ENCODE data around the gene SETMAR. TPM values are rescaled to one million over a fixed set of nuclear protein-coding genes. Genes with fewer than 3 reads are reported as not detected.

The SETMAR gene
- polyA plus RNA-seq, 1 of the 3 experiments (the other 2 are of a cell fraction), result 10.6 TPM

DNA sequence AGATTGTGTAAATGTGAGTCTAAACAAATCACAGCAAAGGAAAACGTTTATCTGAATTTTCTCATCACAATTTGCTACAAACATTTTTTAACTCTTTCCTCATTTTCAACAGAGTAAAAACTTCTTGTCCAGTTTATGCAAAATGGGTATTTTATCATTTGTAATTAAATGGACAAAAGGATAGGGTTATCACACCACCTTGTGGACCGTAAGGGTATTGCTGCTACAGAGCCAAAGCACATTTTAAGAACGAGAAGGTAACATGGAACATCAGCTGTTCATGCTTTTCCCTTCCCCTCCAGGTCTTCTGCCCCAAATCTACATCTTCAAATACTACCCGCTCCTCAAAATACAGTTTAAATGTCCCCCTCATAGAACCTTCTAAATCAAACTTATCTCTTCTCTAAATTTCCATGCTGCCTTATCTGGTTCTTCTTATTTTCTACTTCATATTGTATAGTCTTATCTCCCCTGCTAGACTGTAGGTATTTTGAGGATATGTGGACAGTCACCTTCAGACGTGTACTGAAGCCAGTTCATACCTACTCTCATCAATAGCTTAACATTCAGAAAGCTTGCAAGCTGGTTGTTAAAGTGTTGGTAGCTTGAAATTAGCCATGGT lies 12.8 kb upstream of the SETMAR start:
- Histone ChIP-seq H3K9ac (no peak overlapping the region), H3K9me2 (no peaks in the 10 kb centered on the region), H3K27me3 (ENCODE audit: insufficient read depth) (no peaks in the 10 kb centered on the region; the same call in 1 of the 2 replicates), H3K36me3 (replicated peaks in 1 of 2; ENCODE audit: control insufficient read depth in 1 of 2, insufficient read depth in 2 of 2, low read length in 1 of 2) (no peaks in the 10 kb centered on the region), H2AFZ (ENCODE audit: low read depth) (0 out of 2 replicates have a peak overlapping the region, but pooled peaks have one; percentile 2), H3K4me1 (ENCODE audit: control insufficient read depth in 1 of 2, insufficient read depth in 2 of 2, low read depth in 1 of 2, low read length in 1 of 2) (no peaks in the 10 kb centered on the region; a peak in 1 of 4 replicates), H4K20me1 (ENCODE audit: insufficient read depth) (no peaks in the 10 kb centered on the region), H3K4me2 (no peak overlapping the region), H3K9me3 (no peaks in the 10 kb centered on the region), H3K27ac (ENCODE audit: low read depth in 2 of 2, low read length in 1 of 2) (no peak overlapping the region), H3F3A (replicated peaks; ENCODE audit: insufficient read depth) (no peaks in the 10 kb centered on the region), H3K4me3 (ENCODE audit: low read depth in 2 of 2, low read length in 1 of 2) (peak overlapping the region in 1 of 2 experiments; percentile 42; a peak in 1 of 4 replicates), H3K79me2 (ENCODE audit: insufficient read depth) (no peaks in the 10 kb centered on the region)
- TF ChIP-seq JUND (IDR thresholded peaks at IDR 0.05) (no peak), EP300 (IDR thresholded peaks at IDR 0.05; ENCODE audit: borderline replicate concordance in 1 of 2, low read depth in 1 of 2, low read length in 1 of 2) (no peak), ELF1 (IDR thresholded peaks at IDR 0.05) (no peak), SMC3 (IDR thresholded peaks at IDR 0.05; ENCODE audit: low read depth, low read length) (peak; percentile 68), RAD21 (IDR thresholded peaks at IDR 0.05; ENCODE audit: low read length) (peak; percentile 86), EZH2phosphoT487 (IDR thresholded peaks at IDR 0.05; ENCODE audit: borderline replicate concordance, low read depth) (no peak), MEF2A (IDR thresholded peaks at IDR 0.05; ENCODE audit: borderline replicate concordance, low read depth) (no peak), RCOR1 (IDR thresholded peaks at IDR 0.05; ENCODE audit: low read length) (no peak), CHD2 (IDR thresholded peaks at IDR 0.05; ENCODE audit: low read length, partially characterized antibody) (no peak)
- TF ChIP-seq, protein P1, sequence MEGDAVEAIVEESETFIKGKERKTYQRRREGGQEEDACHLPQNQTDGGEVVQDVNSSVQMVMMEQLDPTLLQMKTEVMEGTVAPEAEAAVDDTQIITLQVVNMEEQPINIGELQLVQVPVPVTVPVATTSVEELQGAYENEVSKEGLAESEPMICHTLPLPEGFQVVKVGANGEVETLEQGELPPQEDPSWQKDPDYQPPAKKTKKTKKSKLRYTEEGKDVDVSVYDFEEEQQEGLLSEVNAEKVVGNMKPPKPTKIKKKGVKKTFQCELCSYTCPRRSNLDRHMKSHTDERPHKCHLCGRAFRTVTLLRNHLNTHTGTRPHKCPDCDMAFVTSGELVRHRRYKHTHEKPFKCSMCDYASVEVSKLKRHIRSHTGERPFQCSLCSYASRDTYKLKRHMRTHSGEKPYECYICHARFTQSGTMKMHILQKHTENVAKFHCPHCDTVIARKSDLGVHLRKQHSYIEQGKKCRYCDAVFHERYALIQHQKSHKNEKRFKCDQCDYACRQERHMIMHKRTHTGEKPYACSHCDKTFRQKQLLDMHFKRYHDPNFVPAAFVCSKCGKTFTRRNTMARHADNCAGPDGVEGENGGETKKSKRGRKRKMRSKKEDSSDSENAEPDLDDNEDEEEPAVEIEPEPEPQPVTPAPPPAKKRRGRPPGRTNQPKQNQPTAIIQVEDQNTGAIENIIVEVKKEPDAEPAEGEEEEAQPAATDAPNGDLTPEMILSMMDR (IDR thresholded peaks at IDR 0.05), result peak; percentile 91
- TF ChIP-seq, protein P2, sequence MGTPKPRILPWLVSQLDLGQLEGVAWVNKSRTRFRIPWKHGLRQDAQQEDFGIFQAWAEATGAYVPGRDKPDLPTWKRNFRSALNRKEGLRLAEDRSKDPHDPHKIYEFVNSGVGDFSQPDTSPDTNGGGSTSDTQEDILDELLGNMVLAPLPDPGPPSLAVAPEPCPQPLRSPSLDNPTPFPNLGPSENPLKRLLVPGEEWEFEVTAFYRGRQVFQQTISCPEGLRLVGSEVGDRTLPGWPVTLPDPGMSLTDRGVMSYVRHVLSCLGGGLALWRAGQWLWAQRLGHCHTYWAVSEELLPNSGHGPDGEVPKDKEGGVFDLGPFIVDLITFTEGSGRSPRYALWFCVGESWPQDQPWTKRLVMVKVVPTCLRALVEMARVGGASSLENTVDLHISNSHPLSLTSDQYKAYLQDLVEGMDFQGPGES (IDR thresholded peaks at IDR 0.05; ENCODE audit: low read depth, low read length), result no peak
- TF ChIP-seq, protein P3, sequence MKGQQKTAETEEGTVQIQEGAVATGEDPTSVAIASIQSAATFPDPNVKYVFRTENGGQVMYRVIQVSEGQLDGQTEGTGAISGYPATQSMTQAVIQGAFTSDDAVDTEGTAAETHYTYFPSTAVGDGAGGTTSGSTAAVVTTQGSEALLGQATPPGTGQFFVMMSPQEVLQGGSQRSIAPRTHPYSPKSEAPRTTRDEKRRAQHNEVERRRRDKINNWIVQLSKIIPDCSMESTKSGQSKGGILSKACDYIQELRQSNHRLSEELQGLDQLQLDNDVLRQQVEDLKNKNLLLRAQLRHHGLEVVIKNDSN (IDR thresholded peaks at IDR 0.05; ENCODE audit: borderline replicate concordance, low read depth), result no peak
- DNase-seq, result peak; percentile 32
- ChIA-PET CTCF (interaction anchor here (0.7 to 12.1 kb wide), 13 partner anchors 9 to 1108 kb away, joined by 3 to 125 read pairs (median 5); no protein-coding TSS in a partner anchor), POLR2A (no interaction called here)
- WGBS (ENCODE audit: low lambda C conversion rate), result 2% methylated on average over 5 of the region's 5 CpGs

DNA sequence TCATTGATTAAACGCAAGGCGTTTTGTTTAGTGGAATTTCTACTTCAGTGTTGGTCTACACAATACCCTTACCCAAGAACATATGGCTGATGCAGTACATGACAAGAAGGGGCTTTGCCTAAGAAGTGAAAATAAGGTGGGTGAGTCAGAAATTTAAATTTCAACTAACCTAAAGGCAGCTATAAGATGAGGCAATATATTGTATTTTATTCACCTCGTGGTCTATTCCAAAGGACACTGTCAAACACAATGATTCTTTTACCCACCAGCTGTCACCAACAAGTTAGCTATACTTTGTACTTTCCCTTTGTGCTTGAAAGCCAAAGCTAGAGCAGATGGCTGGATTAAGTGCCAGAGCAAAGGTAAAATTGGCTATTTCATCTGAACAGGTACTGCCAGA lies 10.9 kb upstream of the SETMAR start:
- H3K9me3 ChIP-seq, result no peaks in the 10 kb centered on the region
- no peak overlapping the region for H3K9ac ChIP-seq
- ChIA-PET CTCF (interaction anchor here (0.9 to 12.1 kb wide), 4 partner anchors 21 to 1091 kb away, joined by 3 to 125 read pairs (median 4); no protein-coding TSS in a partner anchor), POLR2A (no interaction called here)
- H3K36me3 ChIP-seq (replicated peaks in 1 of 2; ENCODE audit: control insufficient read depth in 1 of 2, insufficient read depth in 2 of 2, low read length in 1 of 2), result no peaks in the 10 kb centered on the region
- 30% methylated on average over 3 of the region's 3 CpGs for WGBS (ENCODE audit: low lambda C conversion rate)
- H3K4me1 ChIP-seq (ENCODE audit: control insufficient read depth in 1 of 2, insufficient read depth in 2 of 2, low read depth in 1 of 2, low read length in 1 of 2), result no peaks in the 10 kb centered on the region; a peak in 1 of 4 replicates
- no peaks in the 10 kb centered on the region; the same call in 1 of the 2 replicates for H3K27me3 ChIP-seq (ENCODE audit: insufficient read depth)
- DNase-seq, result no peak
- no peak overlapping the region for H2AFZ ChIP-seq (ENCODE audit: low read depth)
- H3K27ac ChIP-seq (ENCODE audit: low read depth in 2 of 2, low read length in 1 of 2), result no peak overlapping the region
- no peaks in the 10 kb centered on the region for H3K79me2 ChIP-seq (ENCODE audit: insufficient read depth)
- H3K4me2 ChIP-seq, result no peak overlapping the region
- no peaks in the 10 kb centered on the region for H3F3A ChIP-seq (replicated peaks; ENCODE audit: insufficient read depth)
- H4K20me1 ChIP-seq (ENCODE audit: insufficient read depth), result no peaks in the 10 kb centered on the region
- no peak overlapping the region for H3K4me3 ChIP-seq (ENCODE audit: low read depth in 2 of 2, low read length in 1 of 2)
- H3K9me2 ChIP-seq, result no peaks in the 10 kb centered on the region
- TF ChIP-seq TAF1 (IDR thresholded peaks at IDR 0.05; ENCODE audit: borderline replicate concordance, low read depth, low read length) (no peak), ELF1 (IDR thresholded peaks at IDR 0.05) (no peak), RCOR1 (IDR thresholded peaks at IDR 0.05; ENCODE audit: low read length) (no peak), FOSL2 (IDR thresholded peaks at IDR 0.05; ENCODE audit: borderline replicate concordance, low read depth) (no peak), JUND (IDR thresholded peaks at IDR 0.05) (no peak)
- TF ChIP-seq, protein P4, sequence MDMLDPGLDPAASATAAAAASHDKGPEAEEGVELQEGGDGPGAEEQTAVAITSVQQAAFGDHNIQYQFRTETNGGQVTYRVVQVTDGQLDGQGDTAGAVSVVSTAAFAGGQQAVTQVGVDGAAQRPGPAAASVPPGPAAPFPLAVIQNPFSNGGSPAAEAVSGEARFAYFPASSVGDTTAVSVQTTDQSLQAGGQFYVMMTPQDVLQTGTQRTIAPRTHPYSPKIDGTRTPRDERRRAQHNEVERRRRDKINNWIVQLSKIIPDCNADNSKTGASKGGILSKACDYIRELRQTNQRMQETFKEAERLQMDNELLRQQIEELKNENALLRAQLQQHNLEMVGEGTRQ (IDR thresholded peaks at IDR 0.05; ENCODE audit: borderline replicate concordance, low read depth, low read length), result no peak
- TF ChIP-seq, protein P2 (IDR thresholded peaks at IDR 0.05; ENCODE audit: low read depth, low read length), result no peak
- TF ChIP-seq, protein P3 (IDR thresholded peaks at IDR 0.05; ENCODE audit: borderline replicate concordance, low read depth), result no peak

Measured in SK-N-SH (cell line).